Activated CD4-positive, alpha-beta T cell treated with anti-CD3 and anti-CD28 coated beads, Interleukin-2, amount 50 U/mL, for 1 hour (primary cell): ENCODE data around the gene ADGRG3.

Experiments used
- DNase-seq: peaks from one replicate; pipeline ENCODE4 v3.0.0-alpha.2; 2020

ADGRG3 gene

DNA sequence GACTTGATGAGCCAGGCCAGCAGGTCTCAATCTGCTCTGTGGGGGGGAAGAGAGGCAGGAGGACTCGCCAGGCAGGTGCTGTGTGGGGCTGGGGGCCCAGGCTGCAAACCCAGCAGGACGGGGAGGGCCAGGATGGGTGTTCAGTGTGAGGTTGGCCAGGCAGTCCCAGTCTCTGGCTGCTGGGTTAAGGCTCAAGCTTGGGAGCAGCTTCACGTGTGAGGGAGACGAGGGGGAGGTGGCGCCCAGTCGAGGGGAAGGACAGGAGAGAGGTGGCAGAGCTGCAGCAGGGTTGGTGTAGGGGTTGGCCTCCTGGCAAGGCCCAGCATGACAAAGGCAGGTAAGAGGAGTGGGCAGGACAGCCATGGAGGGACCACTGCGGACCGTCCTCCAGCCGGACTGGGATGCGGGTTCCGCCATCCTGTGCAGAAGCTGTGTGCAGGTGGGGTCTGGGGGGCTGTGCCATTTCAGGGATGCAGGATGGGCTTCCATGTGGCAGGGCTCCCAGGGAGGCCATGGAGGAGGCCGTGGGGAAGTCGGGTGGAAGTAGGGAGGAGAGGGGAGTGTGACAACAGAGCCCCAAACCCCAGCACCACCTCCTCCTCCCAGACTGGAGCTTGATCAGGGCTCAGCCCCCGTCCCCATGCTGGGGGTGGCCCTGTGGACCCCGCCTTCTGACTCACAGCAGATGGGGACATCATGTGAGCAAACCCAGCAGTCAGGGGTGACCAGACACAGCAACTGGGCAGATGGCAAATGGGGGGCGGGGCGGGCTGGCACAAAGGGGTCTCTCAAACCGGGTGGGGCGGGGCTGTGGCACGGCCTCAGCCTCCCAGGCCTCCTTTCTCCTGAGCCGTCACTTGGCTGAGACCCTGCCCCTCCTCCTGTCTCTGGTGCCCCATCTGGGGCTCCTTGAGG lies 36.9 kb upstream of the ADGRG3 start:
- no peak for DNase-seq

DNA sequence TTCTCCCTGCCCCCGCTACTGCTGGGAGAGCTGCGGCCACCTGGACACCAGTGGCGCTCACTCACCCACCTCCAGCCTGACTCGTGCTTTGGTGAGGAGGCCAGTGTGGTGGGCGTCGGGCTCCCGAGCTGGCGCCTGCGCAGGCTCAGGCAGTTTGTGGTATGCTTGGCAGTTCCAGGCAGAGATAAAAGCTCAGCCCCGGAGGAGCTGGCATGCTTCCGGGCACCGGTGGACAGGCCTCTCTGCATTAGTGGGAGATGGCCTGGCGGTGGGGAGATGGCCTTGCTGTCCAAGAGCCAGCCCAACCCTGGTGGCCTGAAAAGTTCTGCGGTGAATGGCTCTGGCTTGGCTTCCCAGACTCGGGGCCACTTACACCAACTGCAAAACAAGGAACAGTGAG lies 35.5 kb upstream of the ADGRG3 start:
- no peak for DNase-seq

DNA sequence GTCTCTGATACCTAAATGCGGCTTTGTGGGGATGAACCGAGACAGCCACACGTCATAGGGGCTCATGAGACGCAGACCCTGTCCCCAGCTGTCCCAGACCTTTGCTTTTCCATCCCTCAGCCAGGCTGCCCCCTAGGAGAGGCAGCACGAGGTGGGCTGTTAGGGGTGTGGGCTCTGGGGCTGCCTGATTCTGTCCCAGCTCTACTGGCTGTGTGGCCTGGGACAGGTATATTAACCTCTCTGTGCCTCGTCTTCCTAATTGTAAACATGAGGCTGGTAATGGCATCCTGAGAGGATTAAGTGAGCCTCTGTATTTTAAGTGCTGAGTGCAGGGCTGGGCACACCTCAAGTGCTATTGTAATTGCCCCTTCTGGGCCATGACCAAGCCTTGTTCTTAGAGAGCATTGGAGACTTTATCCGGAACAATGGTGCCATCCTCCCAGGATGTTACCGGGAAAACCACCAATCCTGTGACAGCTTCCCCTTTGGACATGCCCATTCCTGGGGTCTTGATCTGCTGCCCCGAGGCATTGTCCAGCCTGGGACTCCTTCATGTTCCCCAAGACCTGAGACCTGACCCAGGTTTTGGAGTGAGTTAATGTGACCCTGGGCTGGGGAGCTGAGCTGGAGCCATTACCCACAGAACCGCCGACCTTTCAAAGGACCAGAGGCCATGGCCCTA lies 34.6 kb upstream of the ADGRG3 start:
- no peak for DNase-seq

DNA sequence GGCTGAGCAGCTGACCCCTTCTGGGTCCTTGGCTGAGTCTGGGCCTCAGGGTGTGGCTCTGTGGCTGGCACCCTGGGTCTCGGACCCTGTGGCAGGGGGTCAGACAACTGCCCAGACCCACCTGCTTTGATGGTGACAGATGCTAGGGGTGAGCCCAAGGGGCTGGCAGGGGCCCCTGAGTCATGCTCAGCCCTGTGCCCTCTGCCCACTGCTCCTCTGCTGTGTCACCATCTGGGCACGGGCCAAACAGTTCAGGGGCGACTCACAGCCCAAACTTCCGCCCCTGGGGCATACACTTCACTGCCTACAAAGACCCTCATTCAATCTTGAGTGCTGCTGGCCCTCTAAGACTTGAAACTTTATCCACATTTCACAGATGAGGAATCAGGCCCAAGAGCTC lies 33.9 kb upstream of the ADGRG3 start:
- DNase-seq = no peak

DNA sequence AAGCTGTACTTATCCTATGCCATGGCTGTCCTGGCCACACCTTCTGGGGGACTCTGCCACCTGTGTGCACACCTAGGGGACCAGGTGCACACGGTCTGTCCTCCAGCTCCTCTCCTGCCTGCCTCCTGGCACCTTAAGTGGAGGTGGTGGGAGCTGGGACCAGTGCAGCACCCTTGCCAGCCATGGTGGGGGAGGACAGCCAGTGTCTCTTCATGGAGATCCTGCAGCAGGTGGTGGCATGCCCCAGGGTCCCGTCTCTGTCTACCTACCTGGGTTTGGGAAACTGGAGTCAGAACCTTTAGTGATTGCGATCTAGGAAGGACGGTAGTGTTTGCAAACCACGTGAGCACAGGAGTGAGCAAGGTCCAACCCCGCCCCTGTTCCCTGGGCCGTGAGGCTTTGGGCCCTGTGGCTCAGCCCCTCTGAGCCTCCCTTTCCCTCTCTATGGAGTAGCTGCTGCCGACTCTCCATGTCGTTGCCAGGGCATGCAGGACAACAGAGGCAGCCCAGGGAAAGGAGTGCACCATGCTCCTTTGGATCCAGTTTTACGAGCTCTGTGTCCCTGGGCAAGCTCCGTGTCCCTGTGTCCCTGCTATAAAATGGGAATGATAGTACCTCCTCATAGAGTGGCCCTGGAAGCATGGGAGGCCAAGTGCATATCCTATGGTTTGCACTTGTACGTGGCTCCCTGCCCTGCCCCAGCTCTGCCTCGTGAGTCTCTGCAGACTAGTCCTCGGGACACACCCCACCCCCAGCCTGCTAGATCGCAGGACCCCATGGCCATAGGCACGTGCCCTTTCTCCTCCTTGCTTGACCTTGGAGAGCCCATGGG lies 32.6 kb upstream of the ADGRG3 start:
- no peak for DNase-seq

DNA sequence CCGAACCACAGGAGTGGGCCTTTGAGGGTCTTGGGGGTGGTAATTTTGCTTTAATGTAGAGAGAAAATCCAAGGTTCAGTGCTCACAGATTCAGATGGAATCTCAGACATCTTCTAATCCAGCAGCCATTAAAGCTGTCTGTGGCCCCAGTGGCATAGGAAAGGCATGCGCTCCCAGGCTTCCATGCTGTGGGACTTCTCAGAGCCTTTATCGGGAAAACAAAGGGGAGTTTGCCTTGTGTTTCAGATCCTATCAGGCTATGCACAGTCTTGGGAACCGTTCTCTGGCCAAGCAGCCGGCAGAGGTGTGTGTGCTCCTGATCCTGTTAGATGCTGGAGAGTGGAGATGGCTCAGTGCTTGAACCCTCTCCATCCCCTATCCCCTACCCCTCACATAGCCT lies 31.9 kb upstream of the ADGRG3 start:
- no peak for DNase-seq

DNA sequence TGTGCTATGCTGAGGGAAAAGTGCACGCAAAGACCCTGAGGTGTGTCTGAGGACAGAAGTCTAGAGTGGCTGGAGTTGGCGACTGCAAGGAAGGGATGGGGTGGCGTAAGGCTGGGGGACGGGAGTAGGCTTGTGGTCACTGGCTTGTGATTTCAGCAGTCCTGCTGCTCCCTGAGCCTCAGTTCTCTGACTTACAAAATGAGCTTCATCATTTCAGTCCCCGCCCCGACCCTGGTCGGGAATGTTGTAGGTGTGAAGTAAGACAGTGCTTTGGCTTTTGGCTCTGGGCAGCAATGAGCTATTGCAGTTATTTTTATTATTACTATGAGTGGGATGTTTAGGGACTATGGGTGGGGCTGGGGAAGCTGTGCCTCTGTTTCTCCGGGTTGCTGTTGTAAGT lies 31.1 kb upstream of the ADGRG3 start:
- no peak for DNase-seq

DNA sequence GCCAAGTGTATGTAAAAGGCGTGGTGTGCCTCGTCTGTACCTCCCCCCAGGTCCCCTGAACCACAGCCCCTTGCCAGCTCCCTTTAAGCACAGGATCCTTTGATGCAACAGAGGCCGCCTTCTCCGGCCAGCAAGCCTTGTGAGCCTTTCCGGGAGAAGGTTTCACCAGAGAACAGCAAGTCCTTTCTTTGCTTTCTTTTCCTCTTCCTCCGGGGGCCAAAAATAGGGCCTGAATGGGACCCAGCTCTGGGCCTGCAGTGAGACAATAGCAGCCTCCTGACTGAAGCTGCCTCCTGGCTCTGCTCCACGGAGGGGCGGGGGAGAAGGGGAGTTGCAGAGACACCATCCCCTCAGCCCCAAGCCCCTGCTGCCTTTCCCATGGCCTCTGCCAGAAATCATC lies 30.7 kb upstream of the ADGRG3 start:
- DNase-seq = no peak

DNA sequence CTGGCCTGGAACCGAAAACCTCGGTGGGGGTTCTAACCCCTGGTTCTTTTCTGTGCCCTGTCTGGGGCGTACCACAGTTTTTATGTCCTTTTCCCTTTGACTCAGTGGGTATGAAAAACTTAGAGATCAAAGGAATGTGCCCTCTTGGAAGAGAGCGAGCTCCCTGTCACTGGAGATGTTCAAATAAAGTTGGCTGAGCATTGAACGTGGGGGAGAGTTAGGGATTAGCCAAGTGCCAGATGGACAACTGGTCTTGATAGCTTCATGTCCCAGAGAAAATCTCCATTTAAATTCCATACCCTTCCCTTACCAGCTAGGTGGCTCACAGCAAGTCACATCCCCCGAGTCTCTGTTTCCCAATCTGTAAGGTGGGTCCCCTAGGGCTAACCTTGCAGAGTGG lies 30.1 kb upstream of the ADGRG3 start:
- DNase-seq = no peak

DNA sequence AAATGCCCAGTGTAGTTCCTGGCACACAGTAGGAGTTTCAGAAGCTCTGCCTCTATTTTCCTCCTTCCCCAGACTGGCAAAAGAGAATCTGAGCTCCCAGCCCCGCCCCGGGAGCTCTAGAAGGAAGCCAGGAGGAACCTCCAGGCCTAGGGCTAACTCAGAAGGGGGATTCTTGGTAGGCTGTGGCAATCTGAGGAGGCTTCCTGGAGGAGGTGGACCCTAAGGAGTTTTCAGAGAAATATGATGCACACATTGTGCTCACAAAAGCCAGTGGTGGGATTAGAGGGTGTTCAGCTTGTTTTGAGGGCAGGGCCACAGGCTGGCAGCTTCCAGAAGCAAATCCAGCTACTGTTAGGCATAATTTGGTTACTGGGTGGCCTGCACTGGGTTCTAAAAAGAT lies 29.7 kb upstream of the ADGRG3 start:
- no peak for DNase-seq

DNA sequence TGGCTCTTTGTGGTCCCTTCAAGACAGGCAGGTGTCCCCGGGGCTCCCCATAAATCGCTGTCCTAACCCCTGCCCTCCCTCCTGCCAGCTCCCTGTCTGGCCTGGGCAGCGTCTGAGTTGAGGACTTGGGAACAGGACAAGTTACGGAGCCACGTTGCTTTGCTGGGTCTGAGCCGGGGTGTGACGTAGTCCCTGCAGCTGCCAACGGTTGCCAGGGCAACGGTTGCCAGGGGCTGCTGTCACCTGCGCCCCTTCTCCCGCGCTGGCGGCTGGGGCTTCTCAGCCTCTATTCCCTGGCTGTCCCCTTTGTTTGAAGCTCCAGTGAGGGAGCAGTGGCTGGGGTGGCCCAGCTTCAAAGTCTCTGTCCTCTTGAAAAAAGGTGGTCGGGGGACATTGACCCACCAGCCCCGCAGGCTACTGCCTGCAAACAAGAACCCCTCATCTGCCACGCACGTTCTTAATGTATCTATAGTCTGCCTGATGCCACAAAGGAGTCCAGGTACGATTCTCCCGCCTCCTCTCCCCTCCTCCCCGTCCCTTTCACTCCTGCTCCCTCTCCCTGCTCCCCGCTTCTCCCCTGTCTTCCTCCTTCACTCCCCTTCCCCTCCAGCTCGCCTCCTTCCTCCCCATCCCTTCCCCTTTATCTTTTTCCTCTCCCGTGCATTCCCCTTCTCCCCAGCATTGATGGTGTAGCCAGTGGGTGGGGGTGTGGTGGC lies 28.8 kb upstream of the ADGRG3 start:
- DNase-seq = no peak

DNA sequence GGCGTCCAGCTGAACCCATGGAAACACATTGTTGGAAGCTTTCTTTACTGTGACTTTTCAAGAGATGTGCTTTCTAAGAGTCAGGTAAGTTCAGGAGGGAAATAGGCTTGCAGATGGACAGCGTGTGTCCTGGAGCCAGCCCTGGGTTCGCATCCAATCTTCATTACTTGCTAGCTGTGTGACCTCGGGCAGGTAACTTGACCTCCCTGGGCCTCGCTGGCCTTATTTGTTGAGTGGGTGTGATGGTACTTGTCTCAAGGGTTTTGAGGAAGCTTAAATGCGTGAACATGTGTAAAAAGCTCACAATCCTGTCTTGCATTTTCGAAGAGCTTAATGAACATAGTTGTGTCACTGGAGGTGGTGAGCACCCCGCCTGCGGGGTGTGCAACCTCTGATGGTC lies 27.9 kb upstream of the ADGRG3 start:
- no peak for DNase-seq

DNA sequence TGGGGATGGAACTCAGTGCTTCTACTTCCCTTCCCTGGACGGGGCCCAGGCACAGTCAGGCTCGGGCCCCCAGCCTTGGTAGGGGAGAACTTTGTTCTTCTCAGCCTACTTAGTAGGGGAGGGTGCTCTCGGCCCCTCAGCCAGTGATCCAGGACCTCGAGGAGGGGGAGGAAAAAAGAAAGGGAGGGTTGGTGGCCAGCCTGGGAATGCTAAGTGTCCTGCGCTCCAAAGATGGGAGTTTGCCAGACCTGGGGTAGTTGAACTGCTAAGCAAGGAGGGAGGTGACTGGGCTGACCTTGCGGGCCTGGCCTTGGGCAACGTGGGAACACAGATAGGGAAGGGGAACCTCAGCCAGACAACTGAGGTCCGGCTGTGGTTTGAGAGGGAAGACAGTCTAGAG lies 27.5 kb upstream of the ADGRG3 start:
- DNase-seq = no peak

DNA sequence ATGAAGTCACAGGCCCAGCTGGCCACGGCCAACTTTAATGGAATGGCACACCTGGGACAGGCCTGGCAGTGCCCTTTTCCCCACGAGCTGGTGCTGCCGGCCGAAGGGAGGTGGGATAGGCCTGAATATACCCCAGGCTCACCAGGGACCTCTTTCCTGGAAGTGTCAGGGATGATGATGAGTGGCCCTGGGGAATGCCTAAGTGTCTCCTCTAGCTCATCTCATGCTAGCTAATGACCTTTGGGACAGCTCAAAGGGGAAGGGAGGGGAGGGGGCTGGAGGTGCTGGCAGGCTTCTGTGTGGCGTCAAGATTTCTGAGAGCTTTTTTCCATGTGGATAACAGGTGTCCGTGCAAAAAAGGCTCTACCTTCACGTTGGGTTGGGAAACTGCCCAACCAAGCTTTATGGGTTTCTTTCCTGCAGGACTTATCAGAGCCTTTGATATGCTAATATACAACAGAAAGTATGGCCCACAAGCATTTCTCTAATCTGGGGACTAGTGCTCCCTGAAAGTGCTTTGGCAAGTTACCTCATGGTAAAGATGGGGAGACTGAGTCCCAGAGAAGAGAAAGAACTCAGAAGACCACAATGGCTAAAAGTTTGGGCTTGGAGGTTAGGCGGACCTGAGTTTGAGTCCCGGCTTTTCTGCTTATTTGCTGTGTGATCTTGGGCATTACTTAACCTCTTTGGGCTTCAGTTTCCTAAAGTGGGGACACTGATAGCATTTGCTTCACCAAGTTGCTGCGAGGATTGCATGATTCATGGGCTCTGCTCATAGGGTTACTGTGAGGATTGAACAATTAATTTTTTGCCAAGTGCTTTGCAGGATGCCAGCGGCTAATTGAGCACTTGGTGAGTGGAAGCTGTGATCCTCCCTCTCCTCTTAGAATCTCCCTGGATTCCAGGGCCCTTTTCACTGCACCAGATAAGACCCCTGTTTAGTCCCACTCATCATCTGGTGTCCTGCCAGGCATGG lies 25.7 kb upstream of the ADGRG3 start:
- no peak for DNase-seq

DNA sequence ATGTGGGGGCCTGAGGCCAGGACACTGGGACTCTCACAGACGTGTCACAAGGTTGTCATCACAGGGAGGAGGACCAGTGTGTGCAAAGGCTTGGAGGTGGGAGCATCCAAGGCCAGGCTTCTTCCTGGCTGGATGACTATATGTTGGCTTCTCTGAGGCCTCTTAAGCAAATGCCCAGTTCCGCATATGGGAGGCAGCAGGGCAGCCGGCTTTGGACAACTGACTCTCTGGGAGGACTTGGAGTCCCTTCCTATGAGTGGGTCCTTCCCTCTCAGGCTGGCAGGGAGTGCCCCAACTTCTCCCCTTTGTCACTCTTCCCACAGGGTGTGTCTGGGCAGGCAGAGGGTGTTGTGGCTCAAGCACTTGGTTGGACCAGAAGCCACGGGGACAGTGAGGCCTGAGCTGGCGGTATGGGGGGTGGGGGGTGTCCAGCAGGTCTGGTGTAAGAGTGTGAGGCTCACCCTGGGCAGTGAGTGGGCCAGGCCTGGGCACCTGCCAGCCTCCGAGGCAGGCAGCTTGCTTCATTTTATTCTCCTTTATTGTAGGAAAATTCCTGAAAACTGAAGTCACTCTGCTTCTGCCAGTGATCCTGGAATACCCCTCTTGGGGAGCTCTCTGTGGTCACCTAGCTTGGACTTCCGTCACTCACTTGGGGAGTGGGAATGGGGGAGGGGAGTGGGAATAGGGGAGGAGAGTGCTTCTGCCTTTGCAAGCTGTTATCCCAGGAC lies 24.8 kb upstream of the ADGRG3 start:
- DNase-seq = no peak

DNA sequence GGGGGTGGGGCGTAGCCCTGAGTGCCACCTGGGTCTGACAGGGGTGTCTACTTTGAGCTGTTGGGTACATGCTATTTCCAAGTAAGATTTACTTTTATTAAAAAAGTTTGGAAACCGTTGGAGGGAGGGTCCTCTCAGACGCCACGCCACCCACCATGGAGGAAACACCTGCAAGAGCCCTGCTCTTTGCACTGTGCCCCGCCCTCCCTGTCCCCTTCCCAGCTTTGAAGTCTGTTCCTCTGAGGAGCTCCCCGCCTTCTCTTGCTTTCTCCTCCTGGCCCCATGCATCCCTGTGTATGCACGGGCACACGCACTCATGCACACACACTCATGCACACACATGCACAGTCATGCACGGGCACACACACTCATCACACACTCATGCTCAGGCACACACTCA lies 24.2 kb upstream of the ADGRG3 start:
- DNase-seq = no peak

DNA sequence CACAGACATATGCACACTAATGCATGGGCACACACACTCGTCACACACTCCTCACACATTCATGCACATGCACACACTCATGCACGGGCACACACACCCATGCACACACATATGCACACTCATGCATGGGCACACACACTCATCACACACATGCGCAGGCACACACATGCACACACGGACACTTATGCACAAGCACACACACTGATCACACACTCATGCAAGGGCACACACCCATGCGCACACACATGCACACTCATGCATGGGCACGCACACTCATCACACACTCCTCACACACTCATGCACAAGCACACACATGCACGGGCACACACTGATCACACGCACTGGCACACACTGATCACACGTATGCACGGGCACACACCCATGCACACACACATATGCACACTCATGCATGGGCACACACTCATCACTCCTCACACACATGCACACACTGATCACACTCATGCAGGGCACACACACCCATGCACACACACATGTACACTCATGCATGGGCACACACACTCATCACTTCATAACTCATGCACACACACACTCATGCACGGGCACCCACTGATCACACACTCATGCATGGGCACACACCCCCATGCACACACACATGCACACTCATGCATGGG lies 23.6 kb upstream of the ADGRG3 start:
- no peak for DNase-seq

DNA sequence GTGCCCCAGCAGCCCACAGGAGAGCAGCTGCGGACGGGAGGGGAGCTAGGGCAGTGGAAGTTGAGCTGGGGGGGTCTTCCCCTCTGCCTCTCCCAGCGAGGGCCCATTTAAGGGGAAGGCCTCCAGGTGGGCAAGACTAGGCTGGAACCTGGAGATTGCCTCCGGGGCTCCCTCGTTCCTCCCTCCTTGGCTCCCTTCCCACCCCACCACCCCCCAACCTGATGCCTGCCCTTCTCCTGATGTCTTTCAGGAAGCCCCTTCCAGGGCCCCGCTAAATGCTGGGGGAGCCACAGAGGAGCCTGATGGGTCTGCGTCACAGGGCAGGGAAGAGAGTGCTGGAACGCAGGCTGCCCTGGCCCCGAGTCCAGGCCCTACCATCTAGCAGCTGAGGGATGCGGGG lies 22.9 kb upstream of the ADGRG3 start:
- no peak for DNase-seq

DNA sequence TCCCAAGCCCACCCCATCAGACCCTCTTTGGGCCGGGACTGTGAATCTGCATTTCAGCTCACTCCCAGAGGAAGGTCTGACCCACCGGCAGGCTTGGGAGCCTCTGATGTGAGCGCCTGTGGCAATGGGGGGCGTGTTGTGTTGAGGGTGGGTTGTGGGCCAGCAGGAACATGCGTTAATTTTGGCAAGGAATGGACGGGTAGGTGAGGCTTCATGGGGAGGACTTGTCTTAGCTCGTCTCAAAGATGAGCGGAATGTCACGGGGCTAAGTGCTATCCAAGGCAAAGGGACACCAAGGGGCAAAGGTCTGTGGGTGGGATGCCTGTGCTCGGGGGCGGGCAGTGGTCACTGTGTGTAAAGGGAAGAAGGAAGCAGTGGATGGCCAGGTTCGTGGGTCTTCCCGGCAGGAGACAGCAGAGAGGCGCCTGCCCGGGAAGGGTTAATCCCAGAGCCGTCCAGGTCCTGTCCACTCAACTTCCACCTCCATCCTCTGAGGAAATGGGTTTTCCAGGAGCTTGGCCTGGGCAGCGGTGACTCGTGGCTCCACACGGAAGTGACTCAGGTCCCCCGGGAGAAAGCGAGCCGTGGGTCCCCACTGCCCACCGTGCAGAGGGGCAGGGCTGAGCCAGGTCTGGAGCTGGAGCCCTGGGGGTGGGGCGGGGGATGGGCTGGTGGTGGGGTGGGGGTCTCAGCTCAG lies 22.3 kb upstream of the ADGRG3 start:
- DNase-seq = no peak
